GM23338 (cell line): ENCODE results near the gene PCSK5. TPM values are rescaled to one million over a fixed set of nuclear protein-coding genes. Genes with fewer than 3 reads are reported as not detected.

Source experiments
- ATAC-seq: fragments of 200-7000 bp; cut with Tn5 transposase; 3 replicates; pipeline ENCODE4 v1.9.1; 2020
- DNase-seq: peaks from one replicate; pipeline ENCODE4 v3.0.0-alpha.2; 2015; ENCODE audit warnings: low spot score
- H2AFZ ChIP-seq: fragments of 200-600 bp; sonication (generic); 2 replicates; pipeline ENCODE4 v1.8.0; 2016; ENCODE audit warnings: antibody characterized with exemption, mild to moderate bottlenecking, moderate library complexity
- H3F3A ChIP-seq: fragments of 200-600 bp; sonication (generic); replicated peaks from 2 replicates; pipeline ENCODE4 v1.8.0; 2017; ENCODE audit warnings: antibody characterized with exemption, mixed run types, low read depth
- H3K27ac ChIP-seq: fragments of 200-600 bp; sonication (generic); 2 replicates; pipeline ENCODE4 v1.6.1; 2016; ENCODE audit warnings: low read depth
- H3K27me3 ChIP-seq: fragments of 200-600 bp; sonication (generic); 2 replicates; pipeline ENCODE4 v1.8.0; 2016; ENCODE audit warnings: mild to moderate bottlenecking, mixed run types, moderate library complexity; ENCODE audit not compliant: insufficient read depth
- H3K36me3 ChIP-seq: fragments of 200-600 bp; sonication (generic); 2 replicates; pipeline ENCODE4 v1.8.0; 2016; ENCODE audit warnings: mild to moderate bottlenecking; ENCODE audit not compliant: insufficient read depth
- H3K4me1 ChIP-seq: fragments of 200-600 bp; sonication (generic); 2 replicates; pipeline ENCODE4 v1.8.0; 2016; ENCODE audit warnings: mild to moderate bottlenecking, moderate library complexity; ENCODE audit not compliant: insufficient read depth
- H3K4me2 ChIP-seq: fragments of 200-600 bp; sonication (generic); 2 replicates; pipeline ENCODE4 v1.7.1; 2017; ENCODE audit warnings: mixed run types
- H3K4me3 ChIP-seq: fragments of 200-600 bp; sonication (generic); 2 replicates; pipeline ENCODE4 v1.6.1; 2016; ENCODE audit warnings: mixed run types
- H3K79me2 ChIP-seq: fragments of 200-600 bp; sonication (generic); replicated peaks from 2 replicates; pipeline ENCODE4 v1.8.0; 2017; ENCODE audit warnings: mild to moderate bottlenecking; ENCODE audit not compliant: insufficient read depth
- H3K9me2 ChIP-seq: fragments of 200-600 bp; sonication (generic); 2 replicates; pipeline ENCODE4 v1.8.0; 2017; ENCODE audit not compliant: insufficient read depth
- H4K20me1 ChIP-seq: fragments of 200-600 bp; sonication (generic); replicated peaks from 2 replicates; pipeline ENCODE4 v1.8.0; 2017; ENCODE audit warnings: mild to moderate bottlenecking; ENCODE audit not compliant: insufficient read depth
- H3K27ac Mint-ChIP-seq: 2 replicates; pipeline ENCODE4 v1.8.0; 2020; ENCODE audit warnings: inconsistent platforms, mild to moderate bottlenecking, moderate library complexity, mixed read lengths
- H3K27me3 Mint-ChIP-seq: 3 replicates; pipeline ENCODE4 v1.8.0; 2022; ENCODE audit warnings: low read depth, mild to moderate bottlenecking, moderate library complexity, mixed read lengths, inconsistent platforms; ENCODE audit not compliant: insufficient read depth, poor library complexity
- H3K36me3 Mint-ChIP-seq: 3 replicates; pipeline ENCODE4 v1.8.0; 2021; ENCODE audit warnings: low read depth, mild to moderate bottlenecking, inconsistent platforms, moderate library complexity, mixed read lengths
- H3K4me1 Mint-ChIP-seq: 3 replicates; pipeline ENCODE4 v1.8.0; 2020; ENCODE audit warnings: mild to moderate bottlenecking, inconsistent platforms, mixed read lengths
- H3K4me3 Mint-ChIP-seq: 3 replicates; pipeline ENCODE4 v1.8.0; 2021; ENCODE audit warnings: moderate library complexity, mild to moderate bottlenecking, inconsistent platforms, mixed read lengths
- H3K9me3 Mint-ChIP-seq: 3 replicates; pipeline ENCODE4 v1.8.0; 2020; ENCODE audit warnings: moderate library complexity, mild to moderate bottlenecking, inconsistent platforms, mixed read lengths
- CREB1 ChIP-seq: fragments of 250-450 bp; sonication (Bioruptor Pico); IDR thresholded peaks from 2 replicates; pipeline ENCODE4 v1.5.0; 2020; ENCODE audit warnings: low read depth, mild to moderate bottlenecking, moderate library complexity
- CTCF ChIP-seq, 2 experiments: fragments of 200-600 bp in 1 of 2; sonication (generic) in 1 of 2; conservative IDR thresholded peaks; 2 replicates each; pipeline versions ENCODE4 v1.5.1 to v1.6.1; 2016 to 2017; ENCODE audit warnings: antibody characterized with exemption in 2 of 2, low read depth in 2 of 2, mild to moderate bottlenecking in 2 of 2, moderate library complexity in 1 of 2
- ETS1 ChIP-seq: IDR thresholded peaks from 2 replicates; pipeline ENCODE4 v1.6.1; 2016; ENCODE audit warnings: antibody characterized with exemption
- EZH2 ChIP-seq: fragments of 200-600 bp; sonication (generic); IDR thresholded peaks from one replicate; pipeline ENCODE4 v1.8.0; 2017; ENCODE audit warnings: antibody characterized with exemption, mild to moderate bottlenecking, low read depth; ENCODE audit not compliant: unreplicated experiment
- EZH2phosphoT487 ChIP-seq: fragments of 200-600 bp; sonication (generic); IDR thresholded peaks from one replicate; pipeline ENCODE4 v1.8.1; 2018; ENCODE audit warnings: antibody characterized with exemption; ENCODE audit not compliant: unreplicated experiment
- JUNB ChIP-seq: IDR thresholded peaks from one replicate; pipeline ENCODE4 v1.6.1; 2016; ENCODE audit warnings: antibody characterized with exemption; ENCODE audit not compliant: unreplicated experiment
- NANOG ChIP-seq: IDR thresholded peaks from 2 replicates; pipeline ENCODE4 v1.6.1; 2016; ENCODE audit warnings: antibody characterized with exemption, borderline replicate concordance
- POLR2AphosphoS5 ChIP-seq: IDR thresholded peaks from 2 replicates; pipeline ENCODE4 v1.6.1; 2016; ENCODE audit warnings: antibody characterized with exemption, low read depth
- REST ChIP-seq: IDR thresholded peaks from one replicate; pipeline ENCODE4 v1.6.1; 2018; ENCODE audit warnings: antibody characterized with exemption; ENCODE audit not compliant: unreplicated experiment
- STAT1 ChIP-seq: IDR thresholded peaks from one replicate; pipeline ENCODE4 v1.6.1; 2016; ENCODE audit warnings: antibody characterized with exemption; ENCODE audit not compliant: unreplicated experiment
- ZNF114 ChIP-seq: fragments of 250-450 bp; sonication (Bioruptor Pico); IDR thresholded peaks from 2 replicates; pipeline ENCODE4 v1.5.0; 2020; ENCODE audit warnings: mild to moderate bottlenecking, moderate library complexity
- ZNF331 ChIP-seq: fragments of 250-450 bp; sonication (Bioruptor Pico); IDR thresholded peaks from 2 replicates; pipeline ENCODE4 v1.5.0; 2020; ENCODE audit warnings: low read depth, mild to moderate bottlenecking, moderate library complexity
- ZNF462 ChIP-seq: fragments of 250-450 bp; sonication (Bioruptor Pico); IDR thresholded peaks from 2 replicates; pipeline ENCODE4 v1.5.0; 2020; ENCODE audit warnings: mild to moderate bottlenecking, moderate library complexity
- polyA plus RNA-seq: library from polyadenylated mRNA; unstranded; fragments of >200 nt; fragmentation: Nextera tagmentation; extraction: Ambion mirVana; gene quantifications from 2 replicates; pipeline ENCODE4 v1.2.1, GENCODE V29; 2016
- total RNA-seq: library from RNA; depleted of rRNA; stranded (reverse); fragments of >200 nt; shearing (Covaris generic); gene quantifications from 2 replicates; pipeline ENCODE4 v1.2.3, GENCODE V29; 2014

The PCSK5 gene
- total and polyA plus RNA-seq, 2 experiments from 2014 or later, result 12.3 to 34.8 TPM

GRCh38 chr9:76216161-76216649 is 325.7 kb downstream of the PCSK5 start:
- Histone ChIP-seq H3F3A (no peaks in the 10 kb centered on the region), H2AFZ (no peak overlapping the region), H3K4me2 (no peak overlapping the region), H3K36me3 (no peaks in the 10 kb centered on the region), H4K20me1 (no peaks in the 10 kb centered on the region), H3K4me1 (peaks cover 9% of the 10 kb centered on the region; the same call in 1 of the 2 replicates), H3K4me3 (no peak overlapping the region), H3K9me2 (peaks cover 7% of the 10 kb centered on the region), H3K27me3 (no peaks in the 10 kb centered on the region), H3K79me2 (no peaks in the 10 kb centered on the region), H3K27ac (no peak overlapping the region)
- ATAC-seq (no peak), DNase-seq (no peak)
- Mint-ChIP-seq H3K9me3 (no peaks in the 10 kb centered on the region), H3K27ac (no peak overlapping the region), H3K27me3 (peaks cover 2% of the 10 kb centered on the region), H3K36me3 (no peaks in the 10 kb centered on the region), H3K4me1 (peaks cover 9% of the 10 kb centered on the region), H3K4me3 (no peak overlapping the region)
- TF ChIP-seq CTCF (conservative IDR thresholded peaks at IDR 0.05; ENCODE audit: low read depth in 2 of 2) (no peak), POLR2AphosphoS5 (no peak), ETS1 (no peak), CREB1 (CRISPR knock-in tag) (no peak), ZNF331 (no peak), REST (no peak), STAT1 (no peak), EZH2 (no peak), ZNF114 (CRISPR knock-in tag) (no peak), ZNF462 (CRISPR knock-in tag) (no peak), NANOG (no peak), JUNB (no peak), EZH2phosphoT487 (no peak)
